B cell (primary cell): ENCODE data around the gene BBX. TPM values are rescaled to one million over a fixed set of nuclear protein-coding genes. Genes with fewer than 3 reads are reported as not detected.

Experiments
- ATAC-seq: fragments of 200-7000 bp; cut with Tn5 transposase; one replicate; pipeline ENCODE4 v1.10.0; 2021; ENCODE audit warnings: low read depth, mild to moderate bottlenecking, moderate number of reproducible peaks, moderate library complexity
- CTCF ChIA-PET: fragments of 350-600 bp; sonication (Branson Sonifier 250); formaldehyde crosslinking; loops from one replicate; lab custom pipeline; 2021; ENCODE audit warnings: antibody characterized with exemption, inconsistent platforms; lab: Charles Lee
- POLR2A ChIA-PET: fragments of 350-600 bp; sonication (Branson Sonifier 250); formaldehyde crosslinking; loops from one replicate; lab custom pipeline; 2021; ENCODE audit warnings: antibody characterized with exemption; lab: Charles Lee
- DNase-seq: peaks from one replicate; pipeline ENCODE4 v3.0.0; 2013
- H2AFZ ChIP-seq: 2 replicates; pipeline ENCODE4 v1.6.1; 2012; ENCODE audit warnings: mild to moderate bottlenecking, low read depth, low read length; ENCODE audit not compliant: insufficient read depth, poor library complexity, severe bottlenecking
- H3K27ac ChIP-seq, 2 donors: 1 replicate in 1 of 2; 2 replicates in 1 of 2; pipeline ENCODE4 v1.5.1; 2012 to 2013; ENCODE audit warnings: low read length in 2 of 2, mild to moderate bottlenecking in 2 of 2, moderate library complexity in 1 of 2
- H3K27me3 ChIP-seq, 4 experiments: fragments of 200-600 bp in 1 of 4; sonication (generic) in 1 of 4; replicated peaks in 1 of 4; 1 replicate in 2 of 4; 2 replicates in 2 of 4; pipeline versions ENCODE4 v1.6.1 to v1.7.0; 2013 to 2016; ENCODE audit warnings: low read length in 3 of 4, mild to moderate bottlenecking in 2 of 4, mixed read lengths in 1 of 4, moderate library complexity in 1 of 4; ENCODE audit not compliant: insufficient read depth in 4 of 4, control insufficient read depth in 3 of 4; ENCODE audit errors: control extremely low read depth in 1 of 4
- H3K36me3 ChIP-seq, 2 experiments: replicated peaks in 1 of 2; 1 replicate in 1 of 2; 2 replicates in 1 of 2; pipeline versions ENCODE4 v1.6.1 to v1.7.1; 2013; ENCODE audit warnings: low read length in 1 of 2; ENCODE audit not compliant: insufficient read depth in 2 of 2, control insufficient read depth in 1 of 2; ENCODE audit errors: control extremely low read depth in 1 of 2, extremely low read depth in 1 of 2
- H3K4me1 ChIP-seq, 2 donors: fragments of 200-600 bp in 1 of 2; sonication (generic) in 1 of 2; 1 replicate in 1 of 2; 2 replicates in 1 of 2; pipeline versions ENCODE4 v1.5.1 to v1.6.1; 2013 to 2017; ENCODE audit warnings: low read length in 2 of 2; ENCODE audit not compliant: control insufficient read depth in 2 of 2, insufficient read depth in 2 of 2
- H3K4me2 ChIP-seq: replicated peaks from 2 replicates; pipeline ENCODE3; 2012; ENCODE audit warnings: mild to moderate bottlenecking, low read depth, low read length; ENCODE audit not compliant: poor library complexity, severe bottlenecking
- H3K4me3 ChIP-seq, 5 experiments: fragments of 200-600 bp in 1 of 5; sonication (generic) in 1 of 5; 1 replicate in 3 of 5; 2 replicates in 2 of 5; pipeline versions ENCODE4 v1.5.1 to v1.7.0; 2011 to 2016; ENCODE audit warnings: low read length in 4 of 5, mild to moderate bottlenecking in 4 of 5, low read depth in 2 of 5, control low read depth in 1 of 5, moderate library complexity in 1 of 5; ENCODE audit not compliant: insufficient read depth in 1 of 5; ENCODE audit errors: control extremely low read depth in 1 of 5, extremely low read depth in 1 of 5
- H3K79me2 ChIP-seq: fragments of 200-600 bp; sonication (generic); one replicate; pipeline ENCODE4 v1.6.0; 2016; ENCODE audit warnings: low read length; ENCODE audit not compliant: control insufficient read depth, insufficient read depth
- H3K9ac ChIP-seq: fragments of 200-600 bp; sonication (generic); 2 replicates; pipeline ENCODE4 v1.6.1; 2017; ENCODE audit warnings: mild to moderate bottlenecking, low read length, moderate library complexity
- H3K9me3 ChIP-seq, 3 donors: one replicate each; pipeline versions ENCODE4 v1.6.1 to v1.7.1; 2013; ENCODE audit warnings: low read length in 2 of 3; ENCODE audit not compliant: control insufficient read depth in 2 of 3, insufficient read depth in 1 of 3; ENCODE audit errors: control extremely low read depth in 1 of 3
- H4K20me1 ChIP-seq: 2 replicates; pipeline ENCODE4 v1.6.0; 2012; ENCODE audit warnings: mild to moderate bottlenecking, low read length; ENCODE audit not compliant: insufficient read depth, control insufficient read depth, poor library complexity, severe bottlenecking
- H3K27ac Mint-ChIP-seq: one replicate; pipeline ENCODE4 v1.8.0; 2021; ENCODE audit warnings: mixed read lengths
- H3K27me3 Mint-ChIP-seq: one replicate; pipeline ENCODE4 v1.8.0; 2021; ENCODE audit warnings: mixed read lengths
- H3K4me1 Mint-ChIP-seq: one replicate; pipeline ENCODE4 v1.8.0; 2021; ENCODE audit warnings: mixed read lengths
- H3K4me3 Mint-ChIP-seq: one replicate; pipeline ENCODE4 v1.8.0; 2021; ENCODE audit warnings: mixed read lengths
- H3K9me3 Mint-ChIP-seq: one replicate; pipeline ENCODE4 v1.8.0; 2022; ENCODE audit warnings: mixed read lengths; ENCODE audit not compliant: insufficient read depth
- EZH2 ChIP-seq: IDR thresholded peaks from 2 replicates; pipeline ENCODE4 v1.6.1; 2012; ENCODE audit warnings: borderline replicate concordance, low read depth, mild to moderate bottlenecking, moderate library complexity, low read length; ENCODE audit not compliant: insufficient read depth, poor library complexity, severe bottlenecking
- WGBS: methylation state at CpG from one replicate; pipeline ENCODE4 v1.1.5; 2013; ENCODE audit warnings: missing lambda C conversion rate; ENCODE audit not compliant: insufficient coverage; 5-methylcytosine and 5-hydroxymethylcytosine counted together
- intact Hi-C: fragments of 100-400 bp; cut with micrococcal nuclease; formaldehyde crosslinking; loops from one replicate; pipeline ENCODE4 v1.10.0; 2022
- polyA plus RNA-seq: library from polyadenylated mRNA; depleted of rRNA; stranded (reverse); fragments of >200 nt; gene quantifications from 2 replicates; pipeline ENCODE4 v1.2.3, GENCODE V29; 2012
- total RNA-seq, 2 donors: library from RNA; stranded (reverse); fragments of 120-200 nt in 1 of 2; gene quantifications; 1 replicate in 1 of 2; 2 replicates in 1 of 2; pipeline versions ENCODE4 v1.2.3 to v1.2.4, GENCODE V29; 2013 to 2022
- TF ChIP-seq, protein P1 (sequence below): fragments of 200-600 bp; IDR thresholded peaks from one replicate; pipeline ENCODE4 v1.8.0; 2022; ENCODE audit warnings: antibody characterized with exemption, mild to moderate bottlenecking

BBX gene
- total and polyA plus RNA-seq, 2 donors (not counting 1 experiment from before 2014, with no cell fraction given): 27.8 to 133 TPM

DNA sequence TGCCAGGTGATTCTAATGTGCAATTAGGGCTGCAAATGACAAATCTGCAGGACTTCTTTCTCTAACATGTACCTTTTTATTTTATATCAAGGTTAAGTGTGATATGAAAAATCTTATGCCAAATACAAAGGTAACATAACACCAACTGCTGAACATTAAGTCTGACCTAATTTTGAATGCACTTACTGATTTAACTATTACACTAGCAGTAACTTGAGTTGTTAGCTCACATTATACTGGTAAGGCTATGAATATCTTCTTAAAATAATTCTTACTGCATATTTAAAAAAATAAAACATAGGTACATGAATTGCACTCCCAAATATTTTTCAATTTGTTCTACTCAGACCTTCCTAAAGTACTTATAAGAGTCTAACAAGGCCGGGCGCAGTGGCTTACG is 308.8 kb downstream of the BBX start:
- Histone ChIP-seq H2AFZ (no peak overlapping the region), H3K4me3 (no peak overlapping the region), H3K9me3 (peaks cover 0 to 2% (median 0%) of the 10 kb centered on the region in 3 donors), H3K4me1 (no peaks in the 10 kb centered on the region), H3K27ac (no peak overlapping the region), H3K79me2 (no peaks in the 10 kb centered on the region), H3K27me3 (no peaks in the 10 kb centered on the region), H3K36me3 (no peaks in the 10 kb centered on the region), H3K9ac (no peak overlapping the region), H3K4me2 (no peak overlapping the region), H4K20me1 (no peaks in the 10 kb centered on the region)
- H3K4me1 Mint-ChIP-seq: no peaks in the 10 kb centered on the region
- H3K27me3 Mint-ChIP-seq: no peaks in the 10 kb centered on the region
- ATAC-seq (no peak), DNase-seq (no peak)
- intact Hi-C loops: no loop called here
- WGBS: no CpG with 5 or more reads among the region's 3 CpGs
- H3K27ac Mint-ChIP-seq: no peak overlapping the region
- POLR2A ChIA-PET: no interaction called here
- no peak overlapping the region for H3K4me3 Mint-ChIP-seq
- CTCF ChIA-PET: no interaction called here
- H3K9me3 Mint-ChIP-seq: no peaks in the 10 kb centered on the region
- no peak for TF ChIP-seq EZH2
- TF ChIP-seq, protein P1, sequence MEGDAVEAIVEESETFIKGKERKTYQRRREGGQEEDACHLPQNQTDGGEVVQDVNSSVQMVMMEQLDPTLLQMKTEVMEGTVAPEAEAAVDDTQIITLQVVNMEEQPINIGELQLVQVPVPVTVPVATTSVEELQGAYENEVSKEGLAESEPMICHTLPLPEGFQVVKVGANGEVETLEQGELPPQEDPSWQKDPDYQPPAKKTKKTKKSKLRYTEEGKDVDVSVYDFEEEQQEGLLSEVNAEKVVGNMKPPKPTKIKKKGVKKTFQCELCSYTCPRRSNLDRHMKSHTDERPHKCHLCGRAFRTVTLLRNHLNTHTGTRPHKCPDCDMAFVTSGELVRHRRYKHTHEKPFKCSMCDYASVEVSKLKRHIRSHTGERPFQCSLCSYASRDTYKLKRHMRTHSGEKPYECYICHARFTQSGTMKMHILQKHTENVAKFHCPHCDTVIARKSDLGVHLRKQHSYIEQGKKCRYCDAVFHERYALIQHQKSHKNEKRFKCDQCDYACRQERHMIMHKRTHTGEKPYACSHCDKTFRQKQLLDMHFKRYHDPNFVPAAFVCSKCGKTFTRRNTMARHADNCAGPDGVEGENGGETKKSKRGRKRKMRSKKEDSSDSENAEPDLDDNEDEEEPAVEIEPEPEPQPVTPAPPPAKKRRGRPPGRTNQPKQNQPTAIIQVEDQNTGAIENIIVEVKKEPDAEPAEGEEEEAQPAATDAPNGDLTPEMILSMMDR: no peak

DNA sequence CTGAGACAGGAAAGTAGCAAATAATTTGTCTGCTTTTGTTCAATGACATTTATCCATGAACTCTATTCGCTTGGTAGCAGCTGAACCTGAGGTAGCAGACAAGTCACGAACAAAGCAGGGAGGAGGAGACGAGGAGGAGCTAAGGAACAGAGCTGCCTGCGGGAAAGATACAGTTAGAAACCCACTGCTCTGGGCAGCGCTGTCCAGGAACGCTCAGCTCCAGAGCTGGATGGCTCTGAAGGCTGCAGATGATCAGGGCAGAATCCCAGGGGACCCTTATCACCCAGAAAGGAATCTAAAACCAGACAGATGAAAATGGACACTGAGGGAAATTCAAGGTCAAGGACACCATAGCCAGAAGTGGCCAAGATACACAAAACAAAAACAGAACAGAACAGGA is 310.3 kb downstream of the BBX start:
- Histone ChIP-seq H3K4me1 (no peaks in the 10 kb centered on the region), H3K27ac (no peak overlapping the region), H3K36me3 (no peaks in the 10 kb centered on the region), H3K27me3 (no peaks in the 10 kb centered on the region), H2AFZ (no peak overlapping the region), H3K4me3 (no peak overlapping the region), H3K9ac (no peak overlapping the region), H3K4me2 (no peak overlapping the region), H3K9me3 (no peaks in the 10 kb centered on the region), H4K20me1 (no peaks in the 10 kb centered on the region), H3K79me2 (no peaks in the 10 kb centered on the region)
- Mint-ChIP-seq H3K27ac (no peak overlapping the region), H3K27me3 (no peaks in the 10 kb centered on the region), H3K9me3 (no peaks in the 10 kb centered on the region), H3K4me3 (no peak overlapping the region), H3K4me1 (no peaks in the 10 kb centered on the region)
- intact Hi-C loops: no loop called here
- no peak for TF ChIP-seq EZH2
- TF ChIP-seq, protein P1: no peak
- ChIA-PET POLR2A (no interaction called here), CTCF (interaction anchor here (1.4 kb wide), 1 partner anchor 23 kb away, joined by 3 read pairs; no protein-coding TSS in a partner anchor)
- no peak for DNase-seq
- 96% methylated on average over 6 of the region's 6 CpGs for WGBS
- no peak for ATAC-seq
